ENCODE measurements around the gene PPME1.

The PPME1 gene

DNA sequence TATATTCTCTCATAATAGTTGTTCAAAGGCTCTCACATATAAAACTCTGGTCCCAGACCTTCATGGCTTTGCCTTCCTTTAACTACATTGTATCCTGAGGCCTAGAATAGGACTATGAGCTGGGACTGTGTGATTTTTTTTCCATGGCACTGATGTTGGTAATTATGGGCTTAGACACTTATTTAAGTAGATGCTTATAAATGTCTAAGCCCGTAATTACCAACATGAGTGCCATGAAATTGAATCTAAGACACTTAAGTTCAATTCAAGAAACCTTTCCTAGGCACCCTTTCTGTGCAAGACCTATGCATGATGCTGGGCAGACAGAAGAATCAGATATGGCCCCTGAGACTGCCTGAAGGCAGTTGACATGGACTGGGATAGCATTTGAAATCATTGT, 77.4 kb downstream of the PPME1 start:
- TF ChIP-seq, protein P1, sequence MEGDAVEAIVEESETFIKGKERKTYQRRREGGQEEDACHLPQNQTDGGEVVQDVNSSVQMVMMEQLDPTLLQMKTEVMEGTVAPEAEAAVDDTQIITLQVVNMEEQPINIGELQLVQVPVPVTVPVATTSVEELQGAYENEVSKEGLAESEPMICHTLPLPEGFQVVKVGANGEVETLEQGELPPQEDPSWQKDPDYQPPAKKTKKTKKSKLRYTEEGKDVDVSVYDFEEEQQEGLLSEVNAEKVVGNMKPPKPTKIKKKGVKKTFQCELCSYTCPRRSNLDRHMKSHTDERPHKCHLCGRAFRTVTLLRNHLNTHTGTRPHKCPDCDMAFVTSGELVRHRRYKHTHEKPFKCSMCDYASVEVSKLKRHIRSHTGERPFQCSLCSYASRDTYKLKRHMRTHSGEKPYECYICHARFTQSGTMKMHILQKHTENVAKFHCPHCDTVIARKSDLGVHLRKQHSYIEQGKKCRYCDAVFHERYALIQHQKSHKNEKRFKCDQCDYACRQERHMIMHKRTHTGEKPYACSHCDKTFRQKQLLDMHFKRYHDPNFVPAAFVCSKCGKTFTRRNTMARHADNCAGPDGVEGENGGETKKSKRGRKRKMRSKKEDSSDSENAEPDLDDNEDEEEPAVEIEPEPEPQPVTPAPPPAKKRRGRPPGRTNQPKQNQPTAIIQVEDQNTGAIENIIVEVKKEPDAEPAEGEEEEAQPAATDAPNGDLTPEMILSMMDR (IDR thresholded peaks at IDR 0.05): no peak
- no peak for TF ChIP-seq ZFX (IDR thresholded peaks at IDR 0.05; ENCODE audit: borderline replicate concordance)
- H3K27ac ChIP-seq: no peak overlapping the region

DNA sequence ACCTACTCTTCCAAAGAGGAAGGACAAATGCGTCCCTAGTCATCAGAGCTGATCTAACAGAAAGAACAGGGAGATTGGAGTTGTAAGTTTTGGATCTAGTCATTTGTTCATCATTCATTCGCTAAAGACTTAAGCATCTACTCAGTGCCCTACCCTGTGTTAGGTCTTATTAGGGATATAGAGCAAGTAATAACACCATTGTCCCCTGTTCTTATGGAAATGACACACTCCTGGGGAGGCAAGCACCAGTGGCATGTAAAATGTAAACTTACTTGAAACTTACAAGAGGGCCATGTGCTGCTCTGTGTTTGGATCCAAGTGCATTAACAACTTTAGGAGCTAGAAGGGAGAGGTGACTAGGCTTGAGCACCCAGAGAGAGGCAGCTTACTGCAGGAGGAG, 78.4 kb downstream of the PPME1 start:
- H3K27ac ChIP-seq: no peak overlapping the region
- TF ChIP-seq, protein P1 (IDR thresholded peaks at IDR 0.05): no peak
- no peak for TF ChIP-seq ZFX (IDR thresholded peaks at IDR 0.05; ENCODE audit: borderline replicate concordance)

DNA sequence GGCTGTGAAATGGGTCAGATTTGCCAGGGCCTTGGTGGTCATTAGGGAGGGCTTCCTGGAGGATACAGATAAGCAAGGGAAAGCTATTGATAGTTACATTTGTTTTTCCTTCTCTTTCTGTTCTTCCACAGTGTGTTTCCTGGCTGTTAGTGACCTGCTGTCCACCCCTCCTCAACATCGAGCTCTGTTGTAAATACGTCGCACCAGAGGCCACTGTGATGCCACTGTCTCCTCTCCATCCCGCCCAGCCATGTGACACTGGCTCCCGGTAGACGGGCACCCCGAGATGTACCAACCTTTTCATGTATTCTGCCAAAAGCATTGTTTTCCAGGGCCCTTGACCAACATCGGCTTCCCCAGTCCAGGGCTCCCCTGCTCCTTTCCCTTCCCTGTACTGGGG, 82.3 kb downstream of the PPME1 start:
- no peak for TF ChIP-seq ZFX (IDR thresholded peaks at IDR 0.05; ENCODE audit: borderline replicate concordance)
- TF ChIP-seq, protein P1 (IDR thresholded peaks at IDR 0.05): no peak

DNA sequence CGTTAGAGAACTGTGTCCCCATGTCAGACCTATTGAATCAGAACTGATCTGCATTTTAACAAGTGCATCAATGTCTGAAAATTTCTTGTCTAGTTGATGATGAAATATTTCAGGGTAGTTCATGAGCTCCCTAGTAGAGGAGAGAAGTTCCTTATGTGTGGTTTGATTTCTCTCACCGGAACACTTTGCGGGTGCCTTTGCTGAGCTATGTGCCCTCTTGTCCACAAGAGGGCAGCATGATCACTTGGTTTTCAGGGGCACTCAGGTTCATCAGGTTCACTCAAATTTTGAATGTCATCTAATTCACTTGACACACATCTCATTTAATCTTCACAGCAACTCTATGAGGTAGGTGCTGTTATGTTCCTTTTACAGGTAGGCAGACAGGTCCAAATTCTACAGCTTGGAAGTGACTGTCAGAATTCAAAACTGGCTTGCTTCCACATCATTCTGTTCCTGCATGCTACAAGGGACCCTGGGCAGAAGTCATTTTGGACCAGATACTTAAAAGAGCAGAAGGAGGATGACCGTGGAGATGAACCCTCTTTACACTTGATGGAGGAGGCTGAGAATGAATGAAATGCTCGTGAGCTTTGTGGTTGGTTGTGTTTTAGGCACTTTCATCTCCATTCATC, 84.8 kb downstream of the PPME1 start:
- TF ChIP-seq ZFX (IDR thresholded peaks at IDR 0.05; ENCODE audit: borderline replicate concordance): no peak
- TF ChIP-seq, protein P1 (IDR thresholded peaks at IDR 0.05): peak; percentile 89
- no peak overlapping the region for H3K27ac ChIP-seq

More for the DNA sequence above, 82.3 kb downstream of the PPME1 start:
- H3K27ac ChIP-seq: no peak overlapping the region

DNA sequence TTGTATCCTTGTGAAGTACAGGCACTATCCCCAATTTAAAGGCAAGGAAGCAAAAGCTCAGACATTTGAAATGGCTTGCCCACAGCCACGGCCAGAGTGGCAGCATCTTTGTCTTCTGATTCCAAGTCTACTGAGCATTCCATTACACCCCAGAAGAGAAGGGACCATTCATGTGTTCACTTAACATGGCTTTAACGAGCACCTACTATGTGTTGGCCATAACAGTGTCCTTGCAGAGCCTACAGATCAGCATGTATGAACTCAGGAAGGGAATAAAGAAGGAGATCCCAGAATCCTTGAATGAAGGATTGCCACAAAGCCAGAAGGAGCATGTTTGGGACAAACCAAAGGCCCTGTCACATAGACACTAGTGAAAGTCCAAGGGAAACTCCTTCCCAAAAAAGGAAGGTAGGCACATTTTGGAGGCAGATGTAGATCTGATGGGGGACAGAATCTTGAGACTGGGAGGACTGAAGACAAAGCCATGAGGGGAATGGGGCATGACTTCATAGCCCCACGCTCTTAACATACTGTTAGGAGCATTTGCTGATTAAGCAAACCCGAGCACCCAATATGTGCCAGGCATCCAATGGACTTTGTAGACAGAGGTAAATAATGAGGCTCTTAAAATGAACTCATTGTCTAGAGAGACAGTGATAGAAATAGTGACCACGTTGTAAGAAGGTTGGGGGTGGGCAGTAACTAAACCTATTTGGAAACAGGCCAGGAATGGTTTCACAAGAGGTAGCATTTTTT, 85.5 kb downstream of the PPME1 start:
- H3K27ac ChIP-seq: no peak overlapping the region
- no peak for TF ChIP-seq ZFX (IDR thresholded peaks at IDR 0.05; ENCODE audit: borderline replicate concordance)
- TF ChIP-seq, protein P1 (IDR thresholded peaks at IDR 0.05): no peak

DNA sequence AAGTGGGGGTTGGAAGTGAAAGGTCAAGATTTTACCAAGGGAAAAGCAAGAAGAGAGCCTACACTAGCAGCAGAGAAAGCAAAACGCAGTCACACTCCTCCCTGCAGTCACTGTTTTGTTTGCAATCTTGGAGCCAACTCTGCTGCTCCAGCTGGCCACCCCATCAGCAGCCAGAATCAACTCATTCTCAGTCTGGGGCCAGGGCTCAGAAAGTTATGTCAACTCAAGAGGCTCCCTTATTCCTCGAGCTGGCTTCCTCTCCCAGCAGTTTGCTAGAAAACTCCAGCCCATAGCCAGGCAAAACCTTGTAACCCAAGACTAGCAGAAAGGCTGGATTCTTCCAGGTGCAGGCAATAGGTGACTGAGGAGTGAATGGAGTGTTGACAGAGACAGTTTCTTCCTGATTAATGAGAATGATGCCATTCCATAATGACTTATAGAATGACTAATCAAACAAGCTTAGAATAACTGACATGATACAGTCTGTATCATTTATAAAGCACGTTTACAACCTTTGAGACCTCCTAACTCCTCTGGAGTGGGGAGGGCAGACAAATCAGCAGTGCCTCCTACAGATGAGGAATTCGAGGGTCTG, 87.0 kb downstream of the PPME1 start:
- no peak for TF ChIP-seq ZFX (IDR thresholded peaks at IDR 0.05; ENCODE audit: borderline replicate concordance)
- TF ChIP-seq, protein P1 (IDR thresholded peaks at IDR 0.05): no peak
- H3K27ac ChIP-seq: no peak overlapping the region

DNA sequence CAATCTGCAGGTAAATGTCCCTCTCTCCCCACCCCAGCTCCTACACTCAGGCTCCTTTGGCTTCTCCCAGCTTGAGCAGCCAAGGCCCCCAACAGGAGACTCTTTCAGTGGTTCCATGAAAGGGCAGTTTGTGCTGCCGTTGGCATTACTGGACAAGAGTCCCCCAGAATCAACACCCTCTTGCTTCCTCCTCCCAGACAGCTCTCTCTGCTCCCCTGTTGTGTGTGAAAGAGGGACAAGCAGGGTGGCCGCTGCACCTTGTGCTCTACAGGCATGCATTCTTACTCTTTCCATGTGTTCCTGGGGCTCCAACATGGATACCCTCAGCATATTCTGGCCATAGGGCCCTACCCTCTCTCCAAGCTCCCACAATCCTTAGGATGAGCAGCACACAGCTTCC, 91.6 kb downstream of the PPME1 start:
- TF ChIP-seq ZFX (IDR thresholded peaks at IDR 0.05; ENCODE audit: borderline replicate concordance): no peak
- TF ChIP-seq, protein P1 (IDR thresholded peaks at IDR 0.05): no peak
- H3K27ac ChIP-seq: no peak overlapping the region
